ENCODE results near the gene ADAMTS2.

GRCh38 chr5:179113143-179113530 lies 232.1 kb downstream of the ADAMTS2 start:
- TF ChIP-seq CTCF (IDR thresholded peaks at IDR 0.05; ENCODE audit: low read length): no peak
- no peak for TF ChIP-seq EZH2 (IDR thresholded peaks at IDR 0.05; ENCODE audit: borderline replicate concordance, low read length)

Data from OCI-LY1 (cell line).